ENCODE results near the gene TASP1.
"Not testable (repeated sequence)": the region's sequence is repeated elsewhere in the genome, so short reads cannot be mapped to it uniquely, and the experiment has no call there.

The TASP1 gene

GRCh38 chr20:13638496-13639149 is at the start of gene TASP1:
TASP1 (minus strand) TSS chr20:13638932; CDS start chr20:13630078, 8,854 bp downstream.
- peak; percentile 96 for DNase-seq (ENCODE audit: low spot score)

- no peak for DNase-seq (ENCODE audit: low spot score)
Measured at GRCh38 chr20:13687815-13688214, 49.1 kb upstream of the TASP1 start.

- no peak for DNase-seq (ENCODE audit: low spot score)
Measured at GRCh38 chr20:13685623-13686022, 46.9 kb upstream of the TASP1 start.

GRCh38 chr20:13684566-13685222 is 46.0 kb upstream of the TASP1 start:
- DNase-seq (ENCODE audit: low spot score), result no peak

GRCh38 chr20:13683833-13684232 is 45.1 kb upstream of the TASP1 start:
- DNase-seq (ENCODE audit: low spot score), result no peak

GRCh38 chr20:13681248-13682125 is 42.8 kb upstream of the TASP1 start:
- DNase-seq (ENCODE audit: low spot score), result no peak

GRCh38 chr20:13678944-13679343 is 40.2 kb upstream of the TASP1 start:
- DNase-seq (ENCODE audit: low spot score), result no peak

GRCh38 chr20:13677241-13677640 is 38.5 kb upstream of the TASP1 start:
- no peak for DNase-seq (ENCODE audit: low spot score)

GRCh38 chr20:13676682-13677081 is 38.0 kb upstream of the TASP1 start:
- DNase-seq (ENCODE audit: low spot score), result no peak

GRCh38 chr20:13672690-13673089 is 34.0 kb upstream of the TASP1 start:
- DNase-seq (ENCODE audit: low spot score), result no peak

- DNase-seq (ENCODE audit: low spot score), result no peak
Measured at GRCh38 chr20:13671916-13672378, 33.2 kb upstream of the TASP1 start.

GRCh38 chr20:13671512-13671911 is 32.8 kb upstream of the TASP1 start:
- no peak for DNase-seq (ENCODE audit: low spot score)

- DNase-seq (ENCODE audit: low spot score), result no peak
Measured at GRCh38 chr20:13670160-13670559, 31.4 kb upstream of the TASP1 start.

- DNase-seq (ENCODE audit: low spot score), result no peak
Measured at GRCh38 chr20:13665709-13666395, 27.1 kb upstream of the TASP1 start.

- DNase-seq (ENCODE audit: low spot score), result no peak
Measured at GRCh38 chr20:13661070-13661685, 22.4 kb upstream of the TASP1 start.

- peak; percentile 24 for DNase-seq (ENCODE audit: low spot score)
Measured at GRCh38 chr20:13659288-13659687, 20.6 kb upstream of the TASP1 start.

GRCh38 chr20:13658060-13658459 is 19.3 kb upstream of the TASP1 start:
- DNase-seq (ENCODE audit: low spot score), result not testable (repeated sequence)

- no peak for DNase-seq (ENCODE audit: low spot score)
Measured at GRCh38 chr20:13656721-13657368, 18.1 kb upstream of the TASP1 start.

- no peak for DNase-seq (ENCODE audit: low spot score)
Measured at GRCh38 chr20:13654463-13655023, 15.8 kb upstream of the TASP1 start.

GRCh38 chr20:13650474-13650873 is 11.7 kb upstream of the TASP1 start:
- DNase-seq (ENCODE audit: low spot score), result no peak

Measured in pons (tissue), 1 donor.